BJ (cell line): ENCODE results near the gene HOXB4. TPM values are rescaled to one million over a fixed set of nuclear protein-coding genes. Genes with fewer than 3 reads are reported as not detected.

ENCODE experiments used
- CTCF ChIA-PET: fragments of 350-600 bp; formaldehyde crosslinking; extraction: SDS; loops from one replicate; lab custom pipeline; 2021; ENCODE audit warnings: antibody characterized with exemption, inconsistent platforms; lab: Yijun Ruan, JAX
- POLR2A ChIA-PET: fragments of 300-600 bp; sonication (Branson Sonifier 250); formaldehyde crosslinking; extraction: SDS; loops from one replicate; lab custom pipeline; 2021; ENCODE audit warnings: antibody characterized with exemption; lab: Charles Lee
- DNase-seq: peaks from one replicate; pipeline ENCODE4 v3.0.0-alpha.2; 2011; ENCODE audit warnings: low read depth
- H3K27me3 ChIP-seq: 2 replicates; pipeline ENCODE4 v1.6.0; 2011; ENCODE audit warnings: low read length; ENCODE audit not compliant: control insufficient read depth, insufficient read depth
- H3K36me3 ChIP-seq: 2 replicates; pipeline ENCODE4 v1.5.1; 2011; ENCODE audit warnings: low read length; ENCODE audit not compliant: control insufficient read depth, insufficient read depth
- H3K4me3 ChIP-seq: 2 replicates; pipeline ENCODE4 v1.5.1; 2011; ENCODE audit warnings: low read depth, mild to moderate bottlenecking, control low read depth, low read length
- CTCF ChIP-seq: IDR thresholded peaks from 2 replicates; pipeline ENCODE4 v1.5.1; 2011; ENCODE audit warnings: low read depth, mild to moderate bottlenecking, control low read depth, inconsistent platforms, low read length, moderate library complexity; ENCODE audit not compliant: insufficient read depth
- polyA plus RNA-seq: library from polyadenylated mRNA; depleted of rRNA; stranded (reverse); fragments of >200 nt; gene quantifications from 2 replicates; pipeline ENCODE4 v1.2.3, GENCODE V29; 2011

The HOXB4 gene
- polyA plus RNA-seq, 1 experiment, result not detected

GRCh38 chr17:48596000-48596734 is 18.0 kb upstream of the HOXB4 start:
- Histone ChIP-seq H3K27me3 (peaks cover 87% of the 10 kb centered on the region), H3K4me3 (no peak overlapping the region), H3K36me3 (no peaks in the 10 kb centered on the region)
- POLR2A ChIA-PET, result no interaction called here
- CTCF ChIA-PET, result interaction anchor here (0.5 to 1.9 kb wide), 4 partner anchors 113 to 447 kb away, joined by 3 to 6 read pairs (median 4); no protein-coding TSS in a partner anchor
- no peak for TF ChIP-seq CTCF
- no peak for DNase-seq

GRCh38 chr17:48595278-48595999 is 17.3 kb upstream of the HOXB4 start:
- Histone ChIP-seq H3K4me3 (no peak overlapping the region), H3K27me3 (peaks cover 87% of the 10 kb centered on the region), H3K36me3 (no peaks in the 10 kb centered on the region)
- TF ChIP-seq CTCF, result no peak
- ChIA-PET CTCF (interaction anchor here (0.7 to 3.6 kb wide), 9 partner anchors 10 to 380 kb away, joined by 3 to 29 read pairs (median 4); no protein-coding TSS in a partner anchor), POLR2A (no interaction called here)
- DNase-seq, result no peak

GRCh38 chr17:48594538-48595277 is 16.6 kb upstream of the HOXB4 start:
- no peak for DNase-seq
- Histone ChIP-seq H3K4me3 (no peak overlapping the region), H3K27me3 (peaks cover 87% of the 10 kb centered on the region), H3K36me3 (no peaks in the 10 kb centered on the region)
- ChIA-PET CTCF (interaction anchor here (0.6 to 3.6 kb wide), 12 partner anchors 11 to 380 kb away, joined by 3 to 29 read pairs (median 4); no protein-coding TSS in a partner anchor), POLR2A (no interaction called here)
- no peak for TF ChIP-seq CTCF

- Histone ChIP-seq H3K36me3 (no peaks in the 10 kb centered on the region), H3K27me3 (peaks cover 86% of the 10 kb centered on the region), H3K4me3 (no peak overlapping the region)
- DNase-seq, result no peak
- POLR2A ChIA-PET, result no interaction called here
- peak; percentile 76 for TF ChIP-seq CTCF
- CTCF ChIA-PET, result interaction anchor here (0.6 to 3.6 kb wide), 15 partner anchors 11 to 379 kb away, joined by 3 to 29 read pairs (median 5); no protein-coding TSS in a partner anchor
These were observed 15.8 kb upstream of the HOXB4 start for GRCh38 chr17:48593840-48594537.
